GM18505 (cell line): ENCODE data around the gene CDKN2AIP.

Source experiments
- ATAC-seq: cut with Tn5 transposase; IDR thresholded peaks from one replicate; pipeline ENCODE4 v1.9.1; 2021; ENCODE audit not compliant: unreplicated experiment
- POLR2A ChIP-seq: IDR thresholded peaks from 4 replicates; pipeline ENCODE4 v1.6.1; 2011; ENCODE audit warnings: borderline replicate concordance; ENCODE audit not compliant: insufficient read depth, insufficient read length; ENCODE audit errors: extremely low read depth

The CDKN2AIP gene, protein sequence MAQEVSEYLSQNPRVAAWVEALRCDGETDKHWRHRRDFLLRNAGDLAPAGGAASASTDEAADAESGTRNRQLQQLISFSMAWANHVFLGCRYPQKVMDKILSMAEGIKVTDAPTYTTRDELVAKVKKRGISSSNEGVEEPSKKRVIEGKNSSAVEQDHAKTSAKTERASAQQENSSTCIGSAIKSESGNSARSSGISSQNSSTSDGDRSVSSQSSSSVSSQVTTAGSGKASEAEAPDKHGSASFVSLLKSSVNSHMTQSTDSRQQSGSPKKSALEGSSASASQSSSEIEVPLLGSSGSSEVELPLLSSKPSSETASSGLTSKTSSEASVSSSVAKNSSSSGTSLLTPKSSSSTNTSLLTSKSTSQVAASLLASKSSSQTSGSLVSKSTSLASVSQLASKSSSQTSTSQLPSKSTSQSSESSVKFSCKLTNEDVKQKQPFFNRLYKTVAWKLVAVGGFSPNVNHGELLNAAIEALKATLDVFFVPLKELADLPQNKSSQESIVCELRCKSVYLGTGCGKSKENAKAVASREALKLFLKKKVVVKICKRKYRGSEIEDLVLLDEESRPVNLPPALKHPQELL

GRCh38 chr4:183444214-183445096, at the start of gene CDKN2AIP:
TSS of gene CDKN2AIP (plus strand) at chr4:183444636. CDS start at chr4:183444798, 162 bp downstream.
- ATAC-seq: peak; percentile 88
- TF ChIP-seq POLR2A: peak; percentile 88

DNA sequence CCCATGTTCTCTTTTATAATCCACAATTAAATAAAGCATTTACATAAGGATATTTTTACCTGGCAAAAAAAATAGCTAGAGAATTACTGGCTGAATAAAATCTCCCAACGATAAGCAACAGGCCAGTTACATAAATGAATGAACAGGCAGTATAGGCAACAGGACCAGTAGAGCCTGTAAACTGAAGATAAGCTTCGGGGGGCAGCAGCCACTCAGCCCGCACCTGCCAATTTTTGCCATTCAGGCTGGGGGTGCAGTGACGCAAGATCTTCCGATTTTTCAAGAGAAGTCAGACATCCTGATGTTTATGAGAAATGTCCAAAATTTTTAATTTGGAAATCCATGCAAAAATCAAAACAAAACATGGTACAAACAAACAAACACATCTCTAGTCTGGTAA, 49.0 kb upstream of the CDKN2AIP start:
- TF ChIP-seq POLR2A: no peak
- no peak for ATAC-seq

GRCh38 chr4:183396227-183396637, 48.2 kb upstream of the CDKN2AIP start:
- no peak for ATAC-seq
- TF ChIP-seq POLR2A: no peak

- no peak for ATAC-seq
- TF ChIP-seq POLR2A: no peak
These were observed 46.6 kb upstream of the CDKN2AIP start for GRCh38 chr4:183397741-183398297.

DNA sequence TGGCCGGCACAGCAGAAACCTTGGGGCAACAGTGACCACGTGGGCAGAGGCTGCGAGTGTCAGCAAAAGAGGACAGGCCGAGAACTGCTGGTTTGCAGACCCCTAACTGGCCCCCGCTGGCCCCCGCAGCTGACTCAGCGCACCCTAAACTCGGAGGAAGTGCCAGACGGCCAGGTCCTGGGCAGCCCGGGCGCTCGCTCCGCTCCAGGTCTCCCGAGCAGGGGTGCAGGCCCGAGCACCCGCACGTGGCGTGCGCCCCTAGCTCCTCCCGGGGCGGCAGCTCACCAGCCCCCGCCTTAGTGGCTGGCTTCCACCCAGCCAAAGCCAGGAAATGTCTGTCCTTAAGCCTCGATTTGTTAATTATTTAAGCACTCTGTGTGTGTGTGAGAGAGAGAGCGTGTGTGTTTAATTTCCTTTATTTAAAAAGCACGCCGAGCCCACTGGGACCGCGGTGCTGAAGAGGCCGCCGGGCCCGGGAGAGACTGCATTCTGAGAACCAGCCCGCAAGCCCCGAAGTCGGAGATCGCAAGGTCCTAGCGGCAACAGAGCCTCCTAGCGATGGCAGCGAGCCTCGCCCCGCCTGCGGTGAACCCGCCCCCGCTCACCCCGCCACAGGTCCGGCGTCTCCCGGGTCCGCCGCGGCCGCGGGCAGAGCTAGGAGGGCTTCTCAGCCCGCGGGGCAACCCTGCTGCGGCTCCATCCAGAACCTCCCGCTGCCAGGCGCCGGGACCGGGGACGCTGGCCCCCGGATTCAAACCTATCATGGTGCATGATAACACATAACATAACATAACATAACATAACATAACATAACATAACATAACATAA, 45.9 kb upstream of the CDKN2AIP start:
- ATAC-seq: peak; percentile 89
- TF ChIP-seq POLR2A: no peak

GRCh38 chr4:183399126-183399522, 45.3 kb upstream of the CDKN2AIP start:
- ATAC-seq: no peak
- TF ChIP-seq POLR2A: no peak

GRCh38 chr4:183399616-183400015, 44.8 kb upstream of the CDKN2AIP start:
- no peak for ATAC-seq
- TF ChIP-seq POLR2A: no peak

DNA sequence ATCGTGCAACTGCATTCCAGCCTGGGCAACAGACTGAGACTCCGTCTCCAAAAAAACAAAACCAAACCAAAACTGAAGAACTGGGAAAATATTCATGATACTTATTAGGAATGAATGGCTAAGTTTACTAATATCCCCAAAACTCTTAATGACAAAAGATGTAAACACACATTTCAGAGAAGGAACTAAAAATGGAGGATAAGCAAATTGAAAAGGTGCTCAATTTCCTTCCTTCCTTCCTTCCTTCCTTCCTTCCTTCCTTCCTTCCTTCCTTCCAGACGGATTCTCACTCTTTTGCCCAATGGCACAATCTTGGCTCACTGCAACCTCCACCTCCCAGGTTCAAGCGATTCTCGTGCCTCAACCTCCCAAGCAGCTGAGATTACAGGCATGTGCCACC, 44.4 kb upstream of the CDKN2AIP start:
- no peak for ATAC-seq

DNA sequence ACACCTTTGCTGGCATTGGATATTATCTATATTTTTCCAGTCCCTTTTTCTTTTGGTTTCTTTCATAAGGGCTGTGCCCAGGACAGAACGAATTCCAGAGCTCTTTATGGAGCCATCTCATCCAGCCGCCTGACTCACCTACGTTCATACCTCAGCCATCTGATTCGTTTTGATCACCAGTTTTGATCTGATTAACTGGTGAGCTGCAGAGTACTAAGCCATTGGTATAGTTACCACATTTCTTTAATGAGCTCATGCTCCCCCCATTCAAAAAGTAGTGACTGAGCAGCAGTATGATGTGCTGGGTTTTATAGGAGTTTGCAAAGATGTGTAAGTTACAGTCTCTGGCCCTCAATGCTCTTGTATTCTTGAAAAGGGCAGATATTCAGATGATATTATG, 43.0 kb upstream of the CDKN2AIP start:
- no peak for TF ChIP-seq POLR2A
- no peak for ATAC-seq

More for the DNA sequence above, 44.4 kb upstream of the CDKN2AIP start:
- no peak for TF ChIP-seq POLR2A

- TF ChIP-seq POLR2A: no peak
These were observed 41.7 kb upstream of the CDKN2AIP start for GRCh38 chr4:183402771-183403170.

DNA sequence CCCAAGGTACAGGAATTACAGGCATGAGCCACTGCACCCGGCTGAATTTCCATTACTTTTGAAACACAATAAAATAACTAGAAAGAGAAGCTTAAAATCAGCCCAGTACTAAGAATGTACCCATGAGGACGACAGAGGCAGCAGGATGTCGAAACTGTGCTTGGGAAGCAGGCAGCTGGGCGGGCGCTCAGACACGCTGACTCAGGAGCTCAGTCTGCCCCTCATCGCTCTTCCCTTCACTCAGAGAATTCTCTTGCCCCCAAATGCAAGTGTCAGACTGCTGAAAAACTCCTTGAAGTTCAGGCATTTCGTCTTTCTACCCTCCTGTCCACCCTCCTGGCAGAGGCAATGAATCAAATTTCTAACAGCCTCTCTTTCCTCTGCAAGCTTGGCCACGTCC, 41.0 kb upstream of the CDKN2AIP start:
- TF ChIP-seq POLR2A: no peak
- no peak for ATAC-seq

More at GRCh38 chr4:183402771-183403170, 41.7 kb upstream of the CDKN2AIP start:
- ATAC-seq: no peak

- ATAC-seq: no peak
- no peak for TF ChIP-seq POLR2A
These were observed 40.5 kb upstream of the CDKN2AIP start for GRCh38 chr4:183403961-183404360.
